ENCODE measurements around the gene TMEM231. TPM values are rescaled to one million over a fixed set of nuclear protein-coding genes. Genes with fewer than 3 reads are reported as not detected.

The TMEM231 gene
- total RNA-seq, 1 experiment from 2014 or later, result 17.3 TPM

DNA sequence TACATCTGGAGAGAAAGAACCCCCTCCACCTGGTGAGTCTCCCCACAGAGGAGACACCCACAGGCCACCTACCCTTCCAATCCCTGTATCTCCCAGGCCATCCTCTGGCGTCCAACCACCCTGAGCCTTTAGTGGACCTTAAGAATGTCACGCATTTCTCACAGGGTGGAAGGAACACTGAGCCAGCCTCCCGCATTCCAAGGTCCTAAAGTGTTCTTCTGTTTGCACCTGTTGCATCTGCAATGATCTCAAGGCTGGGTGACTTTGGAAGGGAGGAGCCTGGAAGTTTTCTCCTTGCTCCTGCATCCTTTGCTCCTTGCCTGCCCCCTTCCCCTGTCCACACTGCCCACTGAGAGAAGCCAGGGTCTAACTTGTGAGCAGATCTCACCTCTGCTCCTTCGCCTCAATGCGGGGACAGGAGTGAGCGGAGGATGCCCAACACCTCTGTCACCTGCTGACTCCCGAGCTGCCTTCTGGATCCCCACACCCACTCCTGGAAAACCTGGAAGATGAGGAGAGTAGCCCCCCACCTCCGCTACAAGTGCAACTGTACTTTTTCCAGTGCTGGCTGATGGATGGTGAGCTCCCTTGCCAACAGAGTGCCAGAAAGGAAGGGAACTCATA lies 23.8 kb downstream of the TMEM231 start:
- no peak overlapping the region for H3K27ac ChIP-seq (ENCODE audit: low read depth, low read length, poor library complexity, severe bottlenecking)
- no peaks in the 10 kb centered on the region for H3K9me3 ChIP-seq (ENCODE audit: low read depth, low read length, poor library complexity, severe bottlenecking)
- H3K4me1 ChIP-seq (ENCODE audit: insufficient read depth, low read length, poor library complexity, severe bottlenecking), result no peaks in the 10 kb centered on the region
- intact Hi-C loops (cut with micrococcal nuclease; ENCODE audit: unreplicated experiment), result no loop called here
- ChIA-PET POLR2A (ENCODE audit: low non-redundant PET) (no interaction called here), CTCF (interaction anchor here (0.6 kb wide), 1 partner anchor 15 kb away, joined by 6 read pairs; no protein-coding TSS in a partner anchor)
- no peaks in the 10 kb centered on the region for H3K36me3 ChIP-seq (ENCODE audit: insufficient read depth, low read length, poor library complexity, severe bottlenecking)
- DNase-seq (ENCODE audit: low spot score), result no peak
- H3K27me3 ChIP-seq (replicated peaks; ENCODE audit: insufficient read depth, low read depth, low read length, poor library complexity), result no peaks in the 10 kb centered on the region
- BruUV-seq (replicated peaks), result no TSS peak
- TF ChIP-seq, protein P1, sequence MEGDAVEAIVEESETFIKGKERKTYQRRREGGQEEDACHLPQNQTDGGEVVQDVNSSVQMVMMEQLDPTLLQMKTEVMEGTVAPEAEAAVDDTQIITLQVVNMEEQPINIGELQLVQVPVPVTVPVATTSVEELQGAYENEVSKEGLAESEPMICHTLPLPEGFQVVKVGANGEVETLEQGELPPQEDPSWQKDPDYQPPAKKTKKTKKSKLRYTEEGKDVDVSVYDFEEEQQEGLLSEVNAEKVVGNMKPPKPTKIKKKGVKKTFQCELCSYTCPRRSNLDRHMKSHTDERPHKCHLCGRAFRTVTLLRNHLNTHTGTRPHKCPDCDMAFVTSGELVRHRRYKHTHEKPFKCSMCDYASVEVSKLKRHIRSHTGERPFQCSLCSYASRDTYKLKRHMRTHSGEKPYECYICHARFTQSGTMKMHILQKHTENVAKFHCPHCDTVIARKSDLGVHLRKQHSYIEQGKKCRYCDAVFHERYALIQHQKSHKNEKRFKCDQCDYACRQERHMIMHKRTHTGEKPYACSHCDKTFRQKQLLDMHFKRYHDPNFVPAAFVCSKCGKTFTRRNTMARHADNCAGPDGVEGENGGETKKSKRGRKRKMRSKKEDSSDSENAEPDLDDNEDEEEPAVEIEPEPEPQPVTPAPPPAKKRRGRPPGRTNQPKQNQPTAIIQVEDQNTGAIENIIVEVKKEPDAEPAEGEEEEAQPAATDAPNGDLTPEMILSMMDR (conservative IDR thresholded peaks at IDR 0.05; ENCODE audit: low read depth, low read length), result no peak
- TF ChIP-seq EZH2 (IDR thresholded peaks at IDR 0.05; ENCODE audit: borderline replicate concordance, low read depth, low read length, poor library complexity, severe bottlenecking), result no peak
- H3K4me3 ChIP-seq (ENCODE audit: low read depth, low read length, poor library complexity, severe bottlenecking), result no peak overlapping the region

DNA sequence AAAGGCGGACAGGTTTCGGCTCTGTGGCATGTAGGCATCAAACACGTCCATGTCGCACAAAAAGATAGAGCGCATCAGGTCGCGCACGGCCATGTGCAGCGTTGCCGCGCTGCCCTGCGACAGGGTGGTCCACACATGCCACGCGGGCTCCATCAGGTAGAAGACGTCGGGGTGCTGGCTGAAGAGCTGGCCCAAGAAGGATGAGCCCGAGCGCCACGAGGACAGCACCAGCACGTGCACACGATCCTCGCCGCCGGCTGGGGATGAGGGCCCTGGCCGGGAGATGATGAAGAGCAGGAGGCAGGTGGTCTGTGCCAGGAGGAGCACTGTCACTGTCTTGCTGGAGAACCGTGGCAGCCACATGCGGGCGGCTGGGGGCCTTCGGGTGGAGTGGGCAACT lies 26.1 kb downstream of the TMEM231 start:
- no peak for DNase-seq (ENCODE audit: low spot score)
- Histone ChIP-seq H3K27ac (ENCODE audit: low read depth, low read length, poor library complexity, severe bottlenecking) (no peak overlapping the region), H3K9me3 (ENCODE audit: low read depth, low read length, poor library complexity, severe bottlenecking) (no peaks in the 10 kb centered on the region), H3K36me3 (ENCODE audit: insufficient read depth, low read length, poor library complexity, severe bottlenecking) (no peaks in the 10 kb centered on the region), H3K4me1 (ENCODE audit: insufficient read depth, low read length, poor library complexity, severe bottlenecking) (no peaks in the 10 kb centered on the region), H3K4me3 (ENCODE audit: low read depth, low read length, poor library complexity, severe bottlenecking) (no peak overlapping the region), H3K27me3 (replicated peaks; ENCODE audit: insufficient read depth, low read depth, low read length, poor library complexity) (no peaks in the 10 kb centered on the region)
- ChIA-PET CTCF (no interaction called here), POLR2A (ENCODE audit: low non-redundant PET) (no interaction called here)
- TF ChIP-seq, protein P1 (conservative IDR thresholded peaks at IDR 0.05; ENCODE audit: low read depth, low read length), result no peak
- TF ChIP-seq EZH2 (IDR thresholded peaks at IDR 0.05; ENCODE audit: borderline replicate concordance, low read depth, low read length, poor library complexity, severe bottlenecking), result no peak
- BruUV-seq (replicated peaks), result no TSS peak
- intact Hi-C loops (cut with micrococcal nuclease; ENCODE audit: unreplicated experiment), result no loop called here

DNA sequence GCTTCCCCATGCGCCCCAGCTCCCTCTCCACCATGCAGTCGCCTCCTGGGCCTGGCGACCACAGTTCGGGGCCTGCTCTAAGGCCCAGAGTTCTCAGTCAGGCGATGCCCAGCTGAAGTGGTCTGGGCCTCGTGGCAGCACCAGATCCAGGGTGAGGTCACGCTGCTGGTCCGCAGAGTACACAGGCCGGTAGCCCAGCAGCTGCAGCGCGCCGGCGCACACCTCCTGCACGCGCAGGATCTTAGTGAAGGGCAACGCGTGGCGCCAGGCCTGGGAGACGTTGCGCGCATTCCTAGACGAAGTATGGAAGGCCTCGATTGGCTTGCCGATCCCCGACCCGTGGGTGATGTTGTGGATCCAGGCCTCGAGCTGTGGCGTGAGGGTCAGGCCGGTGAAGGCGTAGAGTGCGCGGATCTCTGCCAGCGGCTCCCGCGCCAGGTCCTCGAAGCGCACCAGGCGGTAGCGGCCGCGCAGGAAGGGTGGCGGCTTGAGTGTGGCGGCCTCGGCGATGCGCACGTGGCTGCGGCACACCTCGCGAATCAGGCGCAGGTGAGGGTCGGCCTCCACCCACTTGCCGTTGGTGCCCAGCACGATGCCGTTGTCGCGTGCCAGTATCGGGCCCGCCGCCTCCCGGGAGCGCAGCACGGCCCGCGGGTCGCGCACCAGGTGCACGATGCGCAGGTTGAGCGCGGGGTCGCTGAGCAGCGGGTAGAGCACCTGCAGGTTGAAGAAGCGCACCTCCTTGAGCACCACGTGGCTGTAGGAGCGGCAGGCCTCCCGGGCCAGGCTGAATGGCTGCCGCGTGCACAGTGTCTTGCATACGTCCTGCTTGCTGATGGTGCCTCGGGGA lies 26.8 kb downstream of the TMEM231 start:
- no peaks in the 10 kb centered on the region for H3K9me3 ChIP-seq (ENCODE audit: low read depth, low read length, poor library complexity, severe bottlenecking)
- no peak for DNase-seq (ENCODE audit: low spot score)
- no peak overlapping the region for H3K27ac ChIP-seq (ENCODE audit: low read depth, low read length, poor library complexity, severe bottlenecking)
- H3K27me3 ChIP-seq (replicated peaks; ENCODE audit: insufficient read depth, low read depth, low read length, poor library complexity), result no peaks in the 10 kb centered on the region
- no TSS peak for BruUV-seq (replicated peaks)
- CTCF ChIA-PET, result no interaction called here
- POLR2A ChIA-PET (ENCODE audit: low non-redundant PET), result no interaction called here
- no peaks in the 10 kb centered on the region for H3K4me1 ChIP-seq (ENCODE audit: insufficient read depth, low read length, poor library complexity, severe bottlenecking)
- intact Hi-C loops (cut with micrococcal nuclease; ENCODE audit: unreplicated experiment), result no loop called here
- no peak overlapping the region for H3K4me3 ChIP-seq (ENCODE audit: low read depth, low read length, poor library complexity, severe bottlenecking)
- no peaks in the 10 kb centered on the region for H3K36me3 ChIP-seq (ENCODE audit: insufficient read depth, low read length, poor library complexity, severe bottlenecking)
- no peak for TF ChIP-seq EZH2 (IDR thresholded peaks at IDR 0.05; ENCODE audit: borderline replicate concordance, low read depth, low read length, poor library complexity, severe bottlenecking)
- TF ChIP-seq, protein P1 (conservative IDR thresholded peaks at IDR 0.05; ENCODE audit: low read depth, low read length), result no peak

Measured in A673 (cell line).